ENCODE measurements around the gene TRIM46. TPM values are rescaled to one million over a fixed set of nuclear protein-coding genes. Genes with fewer than 3 reads are reported as not detected.
A peak's percentile ranks its signal among the peaks of the same experiment; 100 is the strongest.

Gene TRIM46
- total and polyA plus RNA-seq, 2 of the 13 experiments (the other 11 are each of a cell fraction or from before 2014, with no cell fraction given): 0.04 to 0.09 TPM

DNA sequence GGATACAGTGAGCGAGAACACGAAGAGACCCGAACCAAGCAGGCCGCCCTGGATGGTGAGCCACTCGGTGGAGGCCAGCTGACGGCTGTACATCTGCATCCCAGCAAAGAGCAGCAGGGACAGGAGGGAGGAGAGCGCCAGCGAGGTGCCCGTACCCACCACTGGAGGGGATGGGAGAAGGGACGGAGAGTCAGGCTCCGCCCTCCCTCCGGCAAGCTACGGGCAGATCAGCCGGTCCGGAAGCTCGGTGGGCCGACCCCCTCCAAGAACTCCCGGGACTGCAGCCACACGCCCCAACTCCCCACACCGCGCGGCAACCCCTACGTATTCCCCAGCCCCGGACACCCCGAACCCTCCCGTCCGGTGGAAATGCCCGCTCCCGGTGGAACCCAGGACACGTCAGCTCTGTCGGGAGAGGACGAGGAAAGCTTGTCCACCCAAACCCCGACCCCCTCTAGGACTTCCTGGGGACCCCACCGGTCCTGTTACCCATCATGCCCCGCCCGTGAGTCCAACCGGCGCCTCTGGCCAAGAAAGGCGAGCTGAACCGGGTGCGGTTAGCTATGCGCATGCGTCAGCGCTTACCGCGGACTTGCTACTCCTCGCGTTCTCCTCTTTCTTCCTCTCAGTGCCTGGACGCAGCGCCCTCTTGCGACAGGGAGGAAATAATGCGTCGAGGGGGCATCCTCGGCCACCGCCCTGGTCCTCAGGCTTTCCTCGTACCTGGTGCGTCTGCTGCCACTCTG lies 744 bp upstream of the TRIM46 start, which contains the start of gene KRTCAP2 (continued):
- TF ChIP-seq ZNF761 (CRISPR knock-in tag; conservative IDR thresholded peaks at IDR 0.05): no peak
- no peak for TF ChIP-seq ZBTB3 (CRISPR knock-in tag; IDR thresholded peaks at IDR 0.05; ENCODE audit: borderline replicate concordance, low read depth)
- peak; percentile 82 for TF ChIP-seq MYC (CRISPR knock-in tag; IDR thresholded peaks at IDR 0.05; ENCODE audit: borderline replicate concordance)
- no peak for TF ChIP-seq ZNF550 (CRISPR knock-in tag; IDR thresholded peaks at IDR 0.05; ENCODE audit: borderline replicate concordance)
- TF ChIP-seq ZNF557 (CRISPR knock-in tag; IDR thresholded peaks at IDR 0.05): no peak
- TF ChIP-seq, protein P1, sequence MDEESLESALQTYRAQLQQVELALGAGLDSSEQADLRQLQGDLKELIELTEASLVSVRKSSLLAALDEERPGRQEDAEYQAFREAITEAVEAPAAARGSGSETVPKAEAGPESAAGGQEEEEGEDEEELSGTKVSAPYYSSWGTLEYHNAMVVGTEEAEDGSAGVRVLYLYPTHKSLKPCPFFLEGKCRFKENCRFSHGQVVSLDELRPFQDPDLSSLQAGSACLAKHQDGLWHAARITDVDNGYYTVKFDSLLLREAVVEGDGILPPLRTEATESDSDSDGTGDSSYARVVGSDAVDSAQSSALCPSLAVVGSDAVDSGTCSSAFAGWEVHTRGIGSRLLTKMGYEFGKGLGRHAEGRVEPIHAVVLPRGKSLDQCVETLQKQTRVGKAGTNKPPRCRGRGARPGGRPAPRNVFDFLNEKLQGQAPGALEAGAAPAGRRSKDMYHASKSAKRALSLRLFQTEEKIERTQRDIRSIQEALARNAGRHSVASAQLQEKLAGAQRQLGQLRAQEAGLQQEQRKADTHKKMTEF (CRISPR knock-in tag; IDR thresholded peaks at IDR 0.05): no peak; the same call in none of the 2 replicates
- TF ChIP-seq, protein P2, sequence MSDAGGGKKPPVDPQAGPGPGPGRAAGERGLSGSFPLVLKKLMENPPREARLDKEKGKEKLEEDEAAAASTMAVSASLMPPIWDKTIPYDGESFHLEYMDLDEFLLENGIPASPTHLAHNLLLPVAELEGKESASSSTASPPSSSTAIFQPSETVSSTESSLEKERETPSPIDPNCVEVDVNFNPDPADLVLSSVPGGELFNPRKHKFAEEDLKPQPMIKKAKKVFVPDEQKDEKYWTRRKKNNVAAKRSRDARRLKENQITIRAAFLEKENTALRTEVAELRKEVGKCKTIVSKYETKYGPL (CRISPR knock-in tag; IDR thresholded peaks at IDR 0.05): no peak
- TF ChIP-seq, protein P3, sequence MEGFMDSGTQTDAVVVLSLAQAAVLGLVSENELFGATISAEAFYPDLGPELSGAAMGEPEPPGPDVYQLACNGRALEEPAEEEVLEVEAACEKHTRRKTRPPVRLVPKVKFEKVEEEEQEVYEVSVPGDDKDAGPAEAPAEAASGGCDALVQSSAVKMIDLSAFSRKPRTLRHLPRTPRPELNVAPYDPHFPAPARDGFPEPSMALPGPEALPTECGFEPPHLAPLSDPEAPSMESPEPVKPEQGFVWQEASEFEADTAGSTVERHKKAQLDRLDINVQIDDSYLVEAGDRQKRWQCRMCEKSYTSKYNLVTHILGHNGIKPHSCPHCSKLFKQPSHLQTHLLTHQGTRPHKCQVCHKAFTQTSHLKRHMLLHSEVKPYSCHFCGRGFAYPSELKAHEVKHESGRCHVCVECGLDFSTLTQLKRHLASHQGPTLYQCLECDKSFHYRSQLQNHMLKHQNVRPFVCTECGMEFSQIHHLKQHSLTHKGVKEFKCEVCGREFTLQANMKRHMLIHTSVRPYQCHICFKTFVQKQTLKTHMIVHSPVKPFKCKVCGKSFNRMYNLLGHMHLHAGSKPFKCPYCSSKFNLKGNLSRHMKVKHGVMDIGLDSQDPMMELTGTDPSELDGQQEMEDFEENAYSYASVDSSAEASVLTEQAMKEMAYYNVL (CRISPR knock-in tag; IDR thresholded peaks at IDR 0.05; ENCODE audit: borderline replicate concordance): no peak; the same call in 1 of the 2 replicates
- TF ChIP-seq, protein P4, sequence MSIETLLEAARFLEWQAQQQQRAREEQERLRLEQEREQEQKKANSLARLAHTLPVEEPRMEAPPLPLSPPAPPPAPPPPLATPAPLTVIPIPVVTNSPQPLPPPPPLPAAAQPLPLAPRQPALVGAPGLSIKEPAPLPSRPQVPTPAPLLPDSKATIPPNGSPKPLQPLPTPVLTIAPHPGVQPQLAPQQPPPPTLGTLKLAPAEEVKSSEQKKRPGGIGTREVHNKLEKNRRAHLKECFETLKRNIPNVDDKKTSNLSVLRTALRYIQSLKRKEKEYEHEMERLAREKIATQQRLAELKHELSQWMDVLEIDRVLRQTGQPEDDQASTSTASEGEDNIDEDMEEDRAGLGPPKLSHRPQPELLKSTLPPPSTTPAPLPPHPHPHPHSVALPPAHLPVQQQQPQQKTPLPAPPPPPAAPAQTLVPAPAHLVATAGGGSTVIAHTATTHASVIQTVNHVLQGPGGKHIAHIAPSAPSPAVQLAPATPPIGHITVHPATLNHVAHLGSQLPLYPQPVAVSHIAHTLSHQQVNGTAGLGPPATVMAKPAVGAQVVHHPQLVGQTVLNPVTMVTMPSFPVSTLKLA (IDR thresholded peaks at IDR 0.05): no peak
- TF ChIP-seq, protein P5, sequence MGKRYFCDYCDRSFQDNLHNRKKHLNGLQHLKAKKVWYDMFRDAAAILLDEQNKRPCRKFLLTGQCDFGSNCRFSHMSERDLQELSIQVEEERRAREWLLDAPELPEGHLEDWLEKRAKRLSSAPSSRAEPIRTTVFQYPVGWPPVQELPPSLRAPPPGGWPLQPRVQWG (CRISPR knock-in tag; IDR thresholded peaks at IDR 0.05; ENCODE audit: borderline replicate concordance, low read depth): no peak
- no peak for TF ChIP-seq RFX3 (CRISPR knock-in tag; IDR thresholded peaks at IDR 0.05)
- no peak for TF ChIP-seq SIN3A (IDR thresholded peaks at IDR 0.05; ENCODE audit: borderline replicate concordance, low read depth, low read length)
- no peak for TF ChIP-seq FOXM1 (CRISPR knock-in tag; IDR thresholded peaks at IDR 0.05)
- TF ChIP-seq MTA3 (CRISPR knock-in tag; IDR thresholded peaks at IDR 0.05): no peak
- TF ChIP-seq ZNF546 (CRISPR knock-in tag; conservative IDR thresholded peaks at IDR 0.05): 0 out of 2 replicates have a peak, but pooled peaks have one; percentile 32
- TF ChIP-seq, protein P6, sequence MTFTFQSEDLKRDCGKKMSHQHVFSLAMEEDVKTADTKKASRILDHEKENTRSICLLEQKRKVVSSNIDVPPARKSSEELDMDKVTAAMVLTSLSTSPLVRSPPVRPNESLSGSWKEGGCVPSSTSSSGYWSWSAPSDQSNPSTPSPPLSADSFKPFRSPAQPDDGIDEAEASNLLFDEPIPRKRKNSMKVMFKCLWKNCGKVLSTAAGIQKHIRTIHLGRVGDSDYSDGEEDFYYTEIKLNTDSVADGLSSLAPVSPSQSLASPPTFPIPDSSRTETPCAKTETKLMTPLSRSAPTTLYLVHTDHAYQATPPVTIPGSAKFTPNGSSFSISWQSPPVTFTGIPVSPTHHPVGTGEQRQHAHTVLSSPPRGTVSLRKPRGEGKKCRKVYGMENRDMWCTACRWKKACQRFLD (CRISPR knock-in tag; IDR thresholded peaks at IDR 0.05; ENCODE audit: borderline replicate concordance): no peak
- peak; percentile 73; the same call in 1 of the 2 replicates for TF ChIP-seq MEIS2 (CRISPR knock-in tag; IDR thresholded peaks at IDR 0.05)
- TF ChIP-seq, protein P7, sequence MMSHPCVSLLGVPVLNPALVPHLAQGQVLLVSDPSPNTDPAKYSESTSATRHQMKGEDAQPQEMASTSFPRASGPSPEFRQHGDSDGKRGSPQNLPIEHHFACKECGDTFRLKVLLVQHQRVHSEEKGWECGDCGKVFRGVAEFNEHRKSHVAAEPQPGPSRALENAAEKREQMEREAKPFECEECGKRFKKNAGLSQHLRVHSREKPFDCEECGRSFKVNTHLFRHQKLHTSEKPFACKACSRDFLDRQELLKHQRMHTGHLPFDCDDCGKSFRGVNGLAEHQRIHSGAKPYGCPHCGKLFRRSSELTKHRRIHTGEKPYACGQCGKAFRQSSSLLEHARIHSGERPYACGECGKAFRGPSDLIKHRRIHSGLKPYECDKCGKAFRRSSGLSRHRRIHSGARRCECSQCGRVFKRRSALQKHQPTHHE (CRISPR knock-in tag; IDR thresholded peaks at IDR 0.05; ENCODE audit: borderline replicate concordance): peak; percentile 75; the same call in 1 of the 2 replicates
- TF ChIP-seq NFKB2 (CRISPR knock-in tag; IDR thresholded peaks at IDR 0.05; ENCODE audit: borderline replicate concordance): peak; percentile 62; the same call in 1 of the 2 replicates
- 0 out of 2 replicates have a peak, but pooled peaks have one; percentile 75 for TF ChIP-seq ZNF839 (CRISPR knock-in tag; IDR thresholded peaks at IDR 0.05; ENCODE audit: borderline replicate concordance)
